GM06990 (cell line): ENCODE results near the gene JAGN1.

ENCODE experiments used
- DNase-seq: peaks from one replicate; pipeline ENCODE4 v3.0.0-alpha.2; 2011; ENCODE audit not compliant: insufficient read length; ENCODE audit errors: extremely low read depth
- H3K27me3 ChIP-seq: replicated peaks from 2 replicates; pipeline ENCODE4 v1.6.0; 2011; ENCODE audit warnings: low read length; ENCODE audit not compliant: control insufficient read depth, insufficient read depth
- H3K36me3 ChIP-seq: 2 replicates; pipeline ENCODE4 v1.5.1; 2011; ENCODE audit warnings: low read length; ENCODE audit not compliant: control insufficient read depth, insufficient read depth
- H3K4me3 ChIP-seq: replicated peaks from 2 replicates; pipeline ENCODE4 v1.5.1; 2011; ENCODE audit warnings: low read depth, mild to moderate bottlenecking, control low read depth, low read length
- TF ChIP-seq, protein P1 (sequence below): IDR thresholded peaks from 2 replicates; pipeline ENCODE4 v1.5.1; 2011; ENCODE audit warnings: low read length, control low read depth, mild to moderate bottlenecking, inconsistent platforms; ENCODE audit not compliant: insufficient read depth, poor library complexity, severe bottlenecking

The JAGN1 gene

GRCh38 chr3:9914559-9915253 is 24.3 kb downstream of the JAGN1 start:
- TF ChIP-seq, protein P1, sequence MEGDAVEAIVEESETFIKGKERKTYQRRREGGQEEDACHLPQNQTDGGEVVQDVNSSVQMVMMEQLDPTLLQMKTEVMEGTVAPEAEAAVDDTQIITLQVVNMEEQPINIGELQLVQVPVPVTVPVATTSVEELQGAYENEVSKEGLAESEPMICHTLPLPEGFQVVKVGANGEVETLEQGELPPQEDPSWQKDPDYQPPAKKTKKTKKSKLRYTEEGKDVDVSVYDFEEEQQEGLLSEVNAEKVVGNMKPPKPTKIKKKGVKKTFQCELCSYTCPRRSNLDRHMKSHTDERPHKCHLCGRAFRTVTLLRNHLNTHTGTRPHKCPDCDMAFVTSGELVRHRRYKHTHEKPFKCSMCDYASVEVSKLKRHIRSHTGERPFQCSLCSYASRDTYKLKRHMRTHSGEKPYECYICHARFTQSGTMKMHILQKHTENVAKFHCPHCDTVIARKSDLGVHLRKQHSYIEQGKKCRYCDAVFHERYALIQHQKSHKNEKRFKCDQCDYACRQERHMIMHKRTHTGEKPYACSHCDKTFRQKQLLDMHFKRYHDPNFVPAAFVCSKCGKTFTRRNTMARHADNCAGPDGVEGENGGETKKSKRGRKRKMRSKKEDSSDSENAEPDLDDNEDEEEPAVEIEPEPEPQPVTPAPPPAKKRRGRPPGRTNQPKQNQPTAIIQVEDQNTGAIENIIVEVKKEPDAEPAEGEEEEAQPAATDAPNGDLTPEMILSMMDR, result no peak
- no peak for DNase-seq
- peak overlapping the region; percentile 48 for H3K4me3 ChIP-seq

DNA sequence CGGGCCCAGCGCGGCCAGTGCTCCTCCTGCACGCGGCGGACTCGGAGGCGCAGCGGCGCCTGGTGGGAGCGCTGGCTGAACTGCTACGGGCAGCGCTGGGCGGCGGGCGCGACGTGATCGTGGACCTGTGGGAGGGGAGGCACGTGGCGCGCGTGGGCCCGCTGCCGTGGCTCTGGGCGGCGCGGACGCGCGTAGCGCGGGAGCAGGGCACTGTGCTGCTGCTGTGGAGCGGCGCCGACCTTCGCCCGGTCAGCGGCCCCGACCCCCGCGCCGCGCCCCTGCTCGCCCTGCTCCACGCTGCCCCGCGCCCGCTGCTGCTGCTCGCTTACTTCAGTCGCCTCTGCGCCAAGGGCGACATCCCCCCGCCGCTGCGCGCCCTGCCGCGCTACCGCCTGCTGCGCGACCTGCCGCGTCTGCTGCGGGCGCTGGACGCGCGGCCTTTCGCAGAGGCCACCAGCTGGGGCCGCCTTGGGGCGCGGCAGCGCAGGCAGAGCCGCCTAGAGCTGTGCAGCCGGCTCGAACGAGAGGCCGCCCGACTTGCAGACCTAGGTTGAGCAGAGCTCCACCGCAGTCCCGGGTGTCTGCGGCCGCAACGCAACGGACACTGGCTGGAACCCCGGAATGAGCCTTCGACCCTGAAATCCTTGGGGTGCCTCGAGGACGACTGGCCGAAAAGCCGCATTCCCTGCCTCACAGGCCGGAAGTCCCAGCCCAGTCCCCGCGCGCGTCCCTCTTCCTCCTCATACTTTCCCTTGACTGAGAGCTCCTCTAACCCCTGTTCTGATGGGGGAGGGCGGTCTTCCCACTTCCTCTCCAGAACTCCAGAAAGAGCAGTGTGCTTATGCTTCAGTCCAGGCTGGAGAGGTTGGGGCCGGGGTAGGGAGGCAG is 25.1 kb downstream of the JAGN1 start:
- TF ChIP-seq, protein P1, result no peak
- DNase-seq, result peak; percentile 35
- H3K36me3 ChIP-seq, result no peaks in the 10 kb centered on the region
- no peaks in the 10 kb centered on the region; the same call in none of the 2 replicates for H3K27me3 ChIP-seq
- peak overlapping the region; percentile 48 for H3K4me3 ChIP-seq

More at GRCh38 chr3:9914559-9915253, 24.3 kb downstream of the JAGN1 start:
- Histone ChIP-seq H3K27me3 (no peaks in the 10 kb centered on the region; the same call in none of the 2 replicates), H3K36me3 (no peaks in the 10 kb centered on the region)

DNA sequence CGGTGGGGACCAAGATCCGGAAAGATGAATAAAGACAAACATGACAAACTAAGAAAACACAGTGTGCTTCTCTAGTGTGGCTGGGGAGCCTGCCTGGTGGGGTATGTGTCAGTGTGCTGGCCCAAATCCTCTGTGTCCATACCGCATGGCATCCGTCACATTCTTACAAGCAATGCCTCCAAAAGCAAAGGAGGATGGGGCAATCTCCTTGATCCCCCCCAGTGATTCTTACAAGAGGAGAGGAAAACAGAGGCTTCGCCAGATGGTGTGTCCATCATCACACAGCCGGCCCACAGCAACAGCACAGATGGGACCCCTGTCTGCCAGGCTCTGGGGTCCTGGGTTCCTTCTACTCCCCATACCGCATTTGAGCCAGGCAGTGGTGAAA is 25.9 kb downstream of the JAGN1 start:
- Histone ChIP-seq H3K27me3 (no peaks in the 10 kb centered on the region; the same call in none of the 2 replicates), H3K36me3 (no peaks in the 10 kb centered on the region), H3K4me3 (no peak overlapping the region)
- no peak for DNase-seq
- TF ChIP-seq, protein P1, result no peak

- DNase-seq, result no peak
- Histone ChIP-seq H3K27me3 (no peaks in the 10 kb centered on the region; the same call in none of the 2 replicates), H3K36me3 (no peaks in the 10 kb centered on the region), H3K4me3 (peak within 1 kb of the TSS; percentile 48)
- TF ChIP-seq, protein P1, result no peak
These were observed 26.6 kb downstream of the JAGN1 start, which contains the start of gene IL17RC for GRCh38 chr3:9916734-9917680. TSS of gene IL17RC (plus strand) at chr3:9917098. CDS start at chr3:9917316, 218 bp downstream.

DNA sequence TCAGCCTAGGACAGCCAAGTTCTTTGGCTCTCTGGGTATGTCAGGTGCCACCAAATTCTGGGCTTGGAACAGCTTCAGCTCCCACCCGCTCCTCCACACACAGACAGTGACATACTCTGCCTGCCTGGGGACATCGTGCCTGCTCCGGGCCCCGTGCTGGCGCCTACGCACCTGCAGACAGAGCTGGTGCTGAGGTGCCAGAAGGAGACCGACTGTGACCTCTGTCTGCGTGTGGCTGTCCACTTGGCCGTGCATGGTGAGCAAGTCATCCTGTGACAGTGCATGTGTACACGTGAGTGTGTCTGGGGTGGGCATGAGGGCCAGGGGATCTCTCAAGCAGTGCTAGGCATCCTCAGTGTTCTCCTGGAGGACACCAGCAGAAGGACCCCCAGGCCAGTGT is 27.4 kb downstream of the JAGN1 start:
- Histone ChIP-seq H3K27me3 (no peaks in the 10 kb centered on the region; the same call in none of the 2 replicates), H3K36me3 (no peaks in the 10 kb centered on the region), H3K4me3 (no peak overlapping the region)
- no peak for DNase-seq
- TF ChIP-seq, protein P1, result no peak
